K562 (cell line): ENCODE results near the gene XCL2. TPM values are rescaled to one million over a fixed set of nuclear protein-coding genes. Genes with fewer than 3 reads are reported as not detected.

Experiments
- ATAC-seq: fragments of 200-7000 bp; cut with Tn5 transposase; 3 replicates; pipeline ENCODE4 v1.9.1; 2020; ENCODE audit warnings: moderate library complexity
- BruUV-seq: library from RNA; stranded (reverse); fragments of 400-500 nt; replicated peaks from 2 replicates; lab custom pipeline; 2021; lab: Mats Ljungman, UMichigan
- CTCF ChIA-PET: fragments of 300-600 bp; formaldehyde crosslinking; extraction: SDS; loops from one replicate; lab custom pipeline; 2021; ENCODE audit warnings: low intra/inter-chr PET ratio; lab: Yijun Ruan, JAX
- POLR2A ChIA-PET: fragments of 300-600, 350-650 bp; sonication (Branson Sonifier 250); formaldehyde crosslinking; extraction: SDS; loops from one replicate; lab custom pipeline; 2021; ENCODE audit warnings: antibody characterized with exemption, inconsistent platforms; lab: Yijun Ruan, JAX
- DNase-seq, 4 experiments: peaks; one replicate each; pipeline versions ENCODE4 v3.0.0 to v3.0.0-alpha.2; 2011 to 2018; ENCODE audit warnings: low spot score in 3 of 4, mixed read lengths in 3 of 4; ENCODE audit errors: extremely low read depth in 1 of 4
- FAIRE-seq: peaks from 2 replicates; lab custom pipeline; 2011; peaks lifted over from hg19 to GRCh38; lab: Jason Lieb, UNC
- H2AFZ ChIP-seq: 2 replicates; pipeline ENCODE4 v1.6.0; 2011; ENCODE audit warnings: low read depth, low read length, control low read depth, inconsistent platforms
- H3K27ac ChIP-seq: fragments of 200-600 bp; 3 replicates; pipeline ENCODE4 v1.8.0; 2011; ENCODE audit warnings: low read depth, mild to moderate bottlenecking, control low read depth, inconsistent platforms, low read length, moderate library complexity, mixed read lengths; ENCODE audit errors: extremely low read depth
- H3K27me3 ChIP-seq, 2 experiments: fragments of 300-600 bp in 1 of 2; 2 replicates in 1 of 2; 3 replicates in 1 of 2; pipeline versions ENCODE4 v1.6.0 to v1.8.0; 2011; ENCODE audit warnings: inconsistent platforms in 2 of 2, low read length in 2 of 2, mild to moderate bottlenecking in 1 of 2, mixed read lengths in 1 of 2, moderate library complexity in 1 of 2; ENCODE audit not compliant: control insufficient read depth in 2 of 2, insufficient read depth in 2 of 2
- H3K36me3 ChIP-seq: fragments of 300-600 bp; 3 replicates; pipeline ENCODE4 v1.8.0; 2011; ENCODE audit warnings: mild to moderate bottlenecking, low read length, inconsistent platforms; ENCODE audit not compliant: control insufficient read depth, insufficient read depth
- H3K4me1 ChIP-seq, 2 experiments: fragments of 200-600 bp in 1 of 2; replicated peaks in 1 of 2; 2 replicates in 1 of 2; 3 replicates in 1 of 2; pipeline versions ENCODE4 v1.5.1 to v1.8.0; 2011; ENCODE audit warnings: inconsistent platforms in 2 of 2, low read length in 2 of 2, mild to moderate bottlenecking in 1 of 2, mixed read lengths in 1 of 2, moderate library complexity in 1 of 2; ENCODE audit not compliant: control insufficient read depth in 2 of 2, insufficient read depth in 2 of 2
- H3K4me2 ChIP-seq: 2 replicates; pipeline ENCODE4 v1.6.1; 2011; ENCODE audit warnings: low read length, control low read depth, inconsistent platforms, mixed read lengths; ENCODE audit not compliant: insufficient read depth
- H3K4me3 ChIP-seq: fragments of 200-600 bp; sonication (generic), shearing (Covaris generic); 2 replicates; pipeline ENCODE4 v1.5.1; 2016; ENCODE audit warnings: control low read depth, inconsistent platforms
- H3K79me2 ChIP-seq: fragments of 200-600 bp; 3 replicates; pipeline ENCODE4 v1.8.0; 2011; ENCODE audit warnings: low read length, inconsistent platforms; ENCODE audit not compliant: control insufficient read depth, insufficient read depth
- H3K9ac ChIP-seq, 2 experiments: 2 replicates each; pipeline versions ENCODE4 v1.6.0 to v1.6.1; 2011; ENCODE audit warnings: low read depth in 2 of 2, low read length in 2 of 2, control low read depth in 1 of 2, inconsistent platforms in 1 of 2, mild to moderate bottlenecking in 1 of 2, mixed read lengths in 1 of 2; ENCODE audit not compliant: insufficient read depth in 1 of 2
- H3K9me1 ChIP-seq: one replicate; pipeline ENCODE4 v1.6.0; 2011; ENCODE audit warnings: inconsistent platforms, mild to moderate bottlenecking, low read length, moderate library complexity; ENCODE audit not compliant: control insufficient read depth, insufficient read depth
- H3K9me3 ChIP-seq: replicated peaks from 2 replicates; pipeline ENCODE4 v1.5.1; 2011; ENCODE audit warnings: low read depth, low read length, inconsistent platforms; ENCODE audit not compliant: control insufficient read depth, insufficient read depth
- H4K20me1 ChIP-seq: replicated peaks from 2 replicates; pipeline ENCODE4 v1.6.1; 2011; ENCODE audit warnings: low read length, inconsistent platforms, mixed read lengths; ENCODE audit not compliant: control insufficient read depth, insufficient read depth
- LCOR ChIP-seq: sonication (generic); formaldehyde crosslinking; IDR thresholded peaks from 2 replicates; pipeline ENCODE4 v1.8.0; 2022; ENCODE audit warnings: mild to moderate bottlenecking, missing genetic modification reagents
- SNIP1 ChIP-seq: fragments of 450-650 bp; IDR thresholded peaks from 2 replicates; pipeline ENCODE4 v1.7.1; 2017; ENCODE audit warnings: low read depth, mild to moderate bottlenecking
- TAF7 ChIP-seq: fragments of 450-650 bp; IDR thresholded peaks from 2 replicates; pipeline ENCODE4 v1.6.1; 2016; ENCODE audit warnings: missing genetic modification characterization, missing compliant biosample characterization
- ZNF263 ChIP-seq: sonication (generic); formaldehyde crosslinking; IDR thresholded peaks from 2 replicates; pipeline ENCODE4 v1.8.0; 2022; ENCODE audit warnings: mild to moderate bottlenecking, missing genetic modification reagents, borderline replicate concordance
- WGBS: fragments of 100-300 bp; shearing (Covaris generic); methylation state at CpG from one replicate; pipeline ENCODE4 v1.1.6; 2016; ENCODE audit warnings: low coverage, mixed read lengths; ENCODE audit not compliant: insufficient coverage; ENCODE audit errors: missing lambda C conversion rate; 5-methylcytosine and 5-hydroxymethylcytosine counted together
- in situ Hi-C: fragments of 300-500 bp; cut with MboI; formaldehyde crosslinking; loops from 4 replicates; pipeline ENCODE4 v1.15.0; 2018; ENCODE audit warnings: inconsistent platforms, mixed read lengths
- intact Hi-C: fragments of 100-400 bp; cut with micrococcal nuclease; formaldehyde crosslinking; loops from 2 replicates; pipeline ENCODE4 v1.14.2; 2022
- polyA plus RNA-seq, 8 experiments: library from polyadenylated mRNA; depleted of rRNA in 4 of 8; stranded (reverse) in 5 of 8; unstranded in 3 of 8; fragments of >200 nt; fragmentation: Nextera tagmentation in 2 of 8; fragmentation: Illumina TruSeq in 1 of 8; extraction: Ambion mirVana in 2 of 8; extraction: Trizol in 1 of 8; gene quantifications; 2 replicates each; pipeline versions ENCODE4 v1.2.1 to v1.2.3, GENCODE V29; 2011 to 2014; ENCODE audit warnings: inconsistent platforms in 1 of 8, missing spikeins in 1 of 8
- total RNA-seq, 7 experiments: library from RNA; depleted of rRNA in 6 of 7; stranded (reverse); fragments of >200 nt in 6 of 7; fragmentation: Illumina TruSeq in 2 of 7; extraction: Trizol in 2 of 7; gene quantifications; 2 replicates each; pipeline versions ENCODE4 v1.2.1 to v1.2.3, GENCODE V29; 2011 to 2021; ENCODE audit warnings: low replicate concordance in 1 of 7
- TF ChIP-seq, protein P1 (sequence below): sonication (generic); formaldehyde crosslinking; IDR thresholded peaks from 2 replicates; pipeline ENCODE4 v1.8.1; 2023; ENCODE audit warnings: mild to moderate bottlenecking, missing genetic modification reagents, moderate library complexity
- TF ChIP-seq, protein P2 (sequence below): fragments of 250-450 bp; sonication (Bioruptor Pico); IDR thresholded peaks from 2 replicates; pipeline ENCODE4 v1.8.0; 2021; ENCODE audit warnings: moderate library complexity, mild to moderate bottlenecking, inconsistent platforms

The XCL2 gene
- total and polyA plus RNA-seq, 9 of the 15 experiments (the other 6 are each of a cell fraction or from before 2014, with no cell fraction given): not detected

DNA sequence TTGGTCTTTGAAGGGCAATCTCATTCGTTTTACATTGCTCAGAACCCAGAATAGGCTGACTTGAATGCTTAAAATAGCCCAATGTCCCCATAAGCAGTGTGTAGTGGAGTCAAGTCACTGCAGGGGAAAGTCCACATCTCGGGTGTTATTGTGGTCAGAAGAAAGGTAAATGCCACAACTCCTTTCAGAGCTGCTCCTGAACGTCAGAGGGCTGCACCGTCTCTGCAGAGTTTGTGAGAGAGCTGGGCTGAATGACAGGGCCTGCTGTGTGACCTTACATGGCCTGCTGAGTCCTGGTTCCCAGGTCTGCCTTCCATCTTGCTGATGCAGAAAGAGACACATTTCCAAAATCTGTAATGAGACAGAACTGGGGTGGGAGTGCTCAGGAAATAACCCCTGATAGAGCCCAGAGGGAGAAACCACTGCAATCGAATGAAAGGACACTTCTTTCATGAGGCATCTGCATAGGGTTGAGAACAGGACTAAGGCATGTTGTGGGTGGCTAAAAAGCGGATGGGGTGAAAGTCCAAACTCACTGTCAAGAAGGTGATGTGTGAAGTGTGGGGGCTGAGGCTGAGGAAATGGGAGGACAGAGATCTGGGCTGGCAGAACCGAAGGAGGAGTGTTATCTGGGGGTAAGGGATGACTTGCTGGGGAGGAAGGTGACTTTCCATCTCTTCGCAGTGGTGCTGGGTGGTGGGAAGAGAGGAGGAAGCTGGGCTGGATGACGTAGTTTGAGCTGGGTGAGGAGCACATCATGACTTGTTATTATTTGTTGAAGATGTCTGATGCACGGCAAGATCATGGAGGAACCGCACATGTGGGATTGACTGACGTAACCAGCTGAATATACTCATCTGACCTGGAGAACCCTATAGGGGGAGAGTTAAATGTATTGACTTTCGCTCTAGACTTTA, 33.7 kb downstream of the XCL2 start:
- ChIA-PET CTCF (no interaction called here), POLR2A (no interaction called here)
- WGBS: 2% methylated on average over 13 of the region's 13 CpGs

More for the DNA sequence above, 33.7 kb downstream of the XCL2 start:
- H3K27ac ChIP-seq: no peak overlapping the region
- no peaks in the 10 kb centered on the region for H3K4me1 ChIP-seq
- H3K9ac ChIP-seq: no peak overlapping the region
- H3K36me3 ChIP-seq: no peaks in the 10 kb centered on the region
- H2AFZ ChIP-seq: no peak overlapping the region
- no peak; the same call in 2 of the 3 replicates for ATAC-seq
- peak; percentile 71 for TF ChIP-seq ZNF263 (CRISPR knock-in tag)
- no peak for TF ChIP-seq SNIP1
- TF ChIP-seq, protein P1, sequence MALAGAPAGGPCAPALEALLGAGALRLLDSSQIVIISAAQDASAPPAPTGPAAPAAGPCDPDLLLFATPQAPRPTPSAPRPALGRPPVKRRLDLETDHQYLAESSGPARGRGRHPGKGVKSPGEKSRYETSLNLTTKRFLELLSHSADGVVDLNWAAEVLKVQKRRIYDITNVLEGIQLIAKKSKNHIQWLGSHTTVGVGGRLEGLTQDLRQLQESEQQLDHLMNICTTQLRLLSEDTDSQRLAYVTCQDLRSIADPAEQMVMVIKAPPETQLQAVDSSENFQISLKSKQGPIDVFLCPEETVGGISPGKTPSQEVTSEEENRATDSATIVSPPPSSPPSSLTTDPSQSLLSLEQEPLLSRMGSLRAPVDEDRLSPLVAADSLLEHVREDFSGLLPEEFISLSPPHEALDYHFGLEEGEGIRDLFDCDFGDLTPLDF: no peak
- TF ChIP-seq, protein P2, sequence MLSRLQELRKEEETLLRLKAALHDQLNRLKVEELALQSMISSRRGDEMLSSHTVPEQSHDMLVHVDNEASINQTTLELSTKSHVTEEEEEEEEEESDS (CRISPR knock-in tag): no peak
- TF ChIP-seq LCOR (CRISPR knock-in tag): no peak
- no peak for TF ChIP-seq TAF7 (tag)
- TF ChIP-seq, all 486 proteins: peak for 1
- Histone ChIP-seq H4K20me1 (no peaks in the 10 kb centered on the region), H3K79me2 (no peaks in the 10 kb centered on the region), H3K4me2 (no peak overlapping the region; the same call in 1 of the 2 replicates), H3K9me3 (no peaks in the 10 kb centered on the region), H3K4me3 (no peak overlapping the region), H3K27me3 (peaks cover 0 to 22% of the 10 kb centered on the region in 2 experiments; a peak in 3 of 5 replicates), H3K9me1 (no peaks in the 10 kb centered on the region)
- in situ Hi-C loops: no loop called here
- no peak for FAIRE-seq
- no TSS peak for BruUV-seq
- intact Hi-C loops: no loop called here
- no peak for DNase-seq
